Ectodermal cell (in vitro differentiated cells): ENCODE results near the gene LIN7B.

Experiments used
- H3K27ac ChIP-seq: 2 replicates; pipeline ENCODE4 v1.7.0; 2013; ENCODE audit warnings: mild to moderate bottlenecking, low read depth, low read length; ENCODE audit not compliant: insufficient read depth, poor library complexity, severe bottlenecking
- H3K27me3 ChIP-seq: 2 replicates; pipeline ENCODE4 v1.7.0; 2013; ENCODE audit warnings: mild to moderate bottlenecking, low read length; ENCODE audit not compliant: insufficient read depth, control insufficient read depth, poor library complexity, severe bottlenecking
- H3K36me3 ChIP-seq: one replicate; pipeline ENCODE4 v1.7.0; 2013; ENCODE audit warnings: low read length; ENCODE audit not compliant: control insufficient read depth, insufficient read depth
- H3K4me1 ChIP-seq: one replicate; pipeline ENCODE4 v1.7.0; 2013; ENCODE audit warnings: low read length; ENCODE audit not compliant: control insufficient read depth, insufficient read depth
- H3K4me3 ChIP-seq: 2 replicates; pipeline ENCODE4 v1.7.0; 2013; ENCODE audit warnings: low read depth, low read length, control low read depth; ENCODE audit not compliant: insufficient read depth
- H3K9me3 ChIP-seq: 2 replicates; pipeline ENCODE4 v1.7.0; 2013; ENCODE audit warnings: mild to moderate bottlenecking, low read length, moderate library complexity; ENCODE audit not compliant: control insufficient read depth
- WGBS, 2 experiments: methylation state at CpG; one replicate each; pipeline ENCODE4 v1.1.7; 2013; ENCODE audit warnings: missing lambda C conversion rate in 2 of 2; 5-methylcytosine and 5-hydroxymethylcytosine counted together

The LIN7B gene

GRCh38 chr19:49167857-49168409, 53.8 kb downstream of the LIN7B start:
- Histone ChIP-seq H3K27ac (no peak overlapping the region), H3K27me3 (no peaks in the 10 kb centered on the region), H3K4me1 (peaks cover 3% of the 10 kb centered on the region), H3K4me3 (no peak overlapping the region), H3K36me3 (no peaks in the 10 kb centered on the region), H3K9me3 (no peaks in the 10 kb centered on the region)
- WGBS, 2 experiments = 91% methylated on average over 25 of the region's 25 CpGs
